Psoas muscle (tissue), 8 donors: ENCODE data around the gene MCCC2. TPM values are rescaled to one million over a fixed set of nuclear protein-coding genes. Genes with fewer than 3 reads are reported as not detected.

Experiments used
- ATAC-seq, 4 donors: fragments of 200-7000 bp; cut with Tn5 transposase; one replicate each; pipeline ENCODE4 v1.9.1; 2020; ENCODE audit warnings: moderate library complexity in 3 of 4, mild to moderate bottlenecking in 2 of 4
- DNase-seq, 2 donors: peaks; one replicate each; pipeline ENCODE4 v3.0.0-alpha.2; 2020
- H3K27ac ChIP-seq: fragments of 200-600 bp; one replicate; pipeline ENCODE4 v1.8.0; 2022
- H3K27me3 ChIP-seq, 3 donors: fragments of 200-600 bp in 1 of 3; one replicate each; pipeline versions ENCODE4 v1.6.1 to v1.8.0; 2013 to 2022; ENCODE audit warnings: low read length in 2 of 3, mild to moderate bottlenecking in 2 of 3, moderate library complexity in 1 of 3; ENCODE audit not compliant: insufficient read depth in 3 of 3
- H3K36me3 ChIP-seq, 2 donors: fragments of 200-600 bp in 1 of 2; one replicate each; pipeline versions ENCODE4 v1.6.1 to v1.8.0; 2013 to 2022; ENCODE audit warnings: low read depth in 1 of 2, mild to moderate bottlenecking in 1 of 2, moderate library complexity in 1 of 2; ENCODE audit not compliant: insufficient read depth in 1 of 2
- H3K4me1 ChIP-seq: fragments of 200-600 bp; one replicate; pipeline ENCODE4 v1.8.0; 2022
- H3K4me3 ChIP-seq: fragments of 200-600 bp; one replicate; pipeline ENCODE4 v1.8.0; 2022; ENCODE audit warnings: mild to moderate bottlenecking
- H3K9me3 ChIP-seq: fragments of 200-600 bp; one replicate; pipeline ENCODE4 v1.8.0; 2022
- WGBS, 3 donors: extraction: QIAGEN DNeasy Blood & Tissue Kit; methylation state at CpG; one replicate each; pipeline versions ENCODE4 v1.1.6 to v1.1.7; 2013; 5-methylcytosine and 5-hydroxymethylcytosine counted together
- intact Hi-C, 2 donors: fragments of 100-400 bp; cut with DNase I; formaldehyde crosslinking; loops; one replicate each; pipeline versions ENCODE4 v1.11.0 to v1.14.2; 2022
- polyA plus RNA-seq, 3 donors: library from polyadenylated mRNA; stranded (reverse); fragments of 200-250 nt; gene quantifications; one replicate each; pipeline ENCODE4 v1.2.3, GENCODE V29; 2013
- total RNA-seq, 4 donors: library from RNA; stranded (reverse); fragmentation: NEBNext Ultra II Directional in 2 of 4; extraction: Animal tissue kit (Norgen Biotek cat#: 25700) in 2 of 4; gene quantifications; one replicate each; pipeline versions ENCODE4 v1.2.1 to v1.2.4, GENCODE V29; 2021 to 2023
- TF ChIP-seq, protein P1 (sequence below): fragments of 200-600 bp; IDR thresholded peaks from one replicate; pipeline ENCODE4 v1.8.0; 2022; ENCODE audit warnings: antibody characterized with exemption
- donor health status: healthy with polysubstance abuse.
- donor health status: DM: no; HTN: no; CAD: no; lungs with moderate emphysema.
- donor health status: Bipolar disorder and iron deficiency.
- donor health status: healthy.
- donor health status: DM: yes; HTN: yes; CAD: no.
- donor health status: DM: no; HTN: no; CAD: no.
- donor health status: DM: no; HTN: no; CAD: no.
- donor health status: DM: yes; HTN: yes; CAD: no.

The MCCC2 gene
- total and polyA plus RNA-seq, 7 donors = 24.8 to 44.0 (median 39.0) TPM

DNA sequence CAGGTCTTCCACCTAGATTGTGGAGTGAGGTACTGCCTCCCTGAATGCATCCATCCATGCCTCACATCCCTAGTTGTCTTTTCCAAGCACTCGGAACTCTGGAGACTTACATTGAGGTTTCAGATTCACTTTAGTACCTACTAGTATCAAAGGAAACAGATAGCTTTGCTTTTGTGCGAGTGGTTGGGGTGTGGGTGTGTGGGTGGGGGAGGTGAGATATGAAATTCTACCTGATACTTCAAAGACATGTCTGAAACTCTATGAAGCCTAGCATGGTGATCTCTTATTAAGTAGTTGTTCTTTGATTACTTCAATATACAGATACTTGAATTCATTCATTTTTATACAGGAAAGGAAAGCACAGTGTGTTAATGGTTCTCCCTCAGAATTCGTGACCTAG lies 64.4 kb downstream of the MCCC2 start:
- TF ChIP-seq, protein P1, sequence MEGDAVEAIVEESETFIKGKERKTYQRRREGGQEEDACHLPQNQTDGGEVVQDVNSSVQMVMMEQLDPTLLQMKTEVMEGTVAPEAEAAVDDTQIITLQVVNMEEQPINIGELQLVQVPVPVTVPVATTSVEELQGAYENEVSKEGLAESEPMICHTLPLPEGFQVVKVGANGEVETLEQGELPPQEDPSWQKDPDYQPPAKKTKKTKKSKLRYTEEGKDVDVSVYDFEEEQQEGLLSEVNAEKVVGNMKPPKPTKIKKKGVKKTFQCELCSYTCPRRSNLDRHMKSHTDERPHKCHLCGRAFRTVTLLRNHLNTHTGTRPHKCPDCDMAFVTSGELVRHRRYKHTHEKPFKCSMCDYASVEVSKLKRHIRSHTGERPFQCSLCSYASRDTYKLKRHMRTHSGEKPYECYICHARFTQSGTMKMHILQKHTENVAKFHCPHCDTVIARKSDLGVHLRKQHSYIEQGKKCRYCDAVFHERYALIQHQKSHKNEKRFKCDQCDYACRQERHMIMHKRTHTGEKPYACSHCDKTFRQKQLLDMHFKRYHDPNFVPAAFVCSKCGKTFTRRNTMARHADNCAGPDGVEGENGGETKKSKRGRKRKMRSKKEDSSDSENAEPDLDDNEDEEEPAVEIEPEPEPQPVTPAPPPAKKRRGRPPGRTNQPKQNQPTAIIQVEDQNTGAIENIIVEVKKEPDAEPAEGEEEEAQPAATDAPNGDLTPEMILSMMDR = no peak

DNA sequence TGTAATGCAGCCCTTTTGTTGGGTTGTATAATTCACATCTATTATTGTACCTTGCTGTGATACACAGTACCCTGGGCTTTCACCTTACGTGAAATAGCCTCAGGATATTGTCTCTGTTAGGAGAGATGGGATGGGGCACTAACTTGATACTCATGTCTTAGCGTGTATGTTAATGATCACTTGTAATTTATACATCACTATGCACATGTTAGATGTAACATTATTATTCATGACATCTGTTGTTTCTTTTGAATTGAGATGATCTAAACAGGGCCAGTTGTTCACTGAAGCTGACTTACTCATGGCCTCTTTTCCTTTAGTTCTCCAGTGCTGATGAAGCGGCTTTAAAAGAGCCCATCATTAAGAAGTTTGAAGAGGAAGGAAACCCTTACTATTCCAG lies 65.2 kb downstream of the MCCC2 start:
- 64 to 94% (median 66%) methylated on average over 3 of the region's 3 CpGs for WGBS, 3 donors
- Histone ChIP-seq H3K4me1 (no peaks in the 10 kb centered on the region), H3K27ac (no peak overlapping the region), H3K4me3 (no peak overlapping the region), H3K36me3 (peaks cover 7 to 86% of the 10 kb centered on the region in 2 donors), H3K27me3 (no peaks in the 10 kb centered on the region), H3K9me3 (no peaks in the 10 kb centered on the region)
- intact Hi-C loops = no loop called here
- TF ChIP-seq, protein P1 = no peak
- DNase-seq (no peak), ATAC-seq (no peak)

More for the DNA sequence above, 64.4 kb downstream of the MCCC2 start:
- Histone ChIP-seq H3K9me3 (no peaks in the 10 kb centered on the region), H3K4me1 (no peaks in the 10 kb centered on the region), H3K4me3 (no peak overlapping the region), H3K36me3 (peaks cover 6 to 86% of the 10 kb centered on the region in 2 donors), H3K27me3 (no peaks in the 10 kb centered on the region), H3K27ac (no peak overlapping the region)
- 80 to 88% (median 85%) methylated on average over 3 of the region's 3 CpGs for WGBS, 3 donors
- ATAC-seq = no peak
- intact Hi-C loops = no loop called here
- no peak for DNase-seq

GRCh38 chr5:71652803-71653543 lies 65.8 kb downstream of the MCCC2 start:
- Histone ChIP-seq H3K27me3 (no peaks in the 10 kb centered on the region), H3K36me3 (peaks cover 7 to 86% of the 10 kb centered on the region in 2 donors), H3K4me1 (no peaks in the 10 kb centered on the region), H3K9me3 (no peaks in the 10 kb centered on the region), H3K4me3 (no peak overlapping the region), H3K27ac (no peak overlapping the region)
- intact Hi-C loops = no loop called here
- TF ChIP-seq, protein P1 = no peak
- DNase-seq (no peak), ATAC-seq (no peak)
- WGBS, 3 donors = 36 to 58% (median 49%) methylated on average over 9 of the region's 9 CpGs

- H3K4me1 ChIP-seq = no peaks in the 10 kb centered on the region
- H3K27ac ChIP-seq = no peak overlapping the region
- ATAC-seq (no peak), DNase-seq (no peak)
- H3K9me3 ChIP-seq = no peaks in the 10 kb centered on the region
- TF ChIP-seq, protein P1 = no peak
- intact Hi-C loops = no loop called here
- H3K4me3 ChIP-seq = no peak overlapping the region
- H3K27me3 ChIP-seq = no peaks in the 10 kb centered on the region
- 84 to 95% (median 89%) methylated on average over 3 of the region's 3 CpGs for WGBS, 3 donors
- peaks cover 3 to 30% of the 10 kb centered on the region in 2 donors for H3K36me3 ChIP-seq
Observed at GRCh38 chr5:71658916-71659662, 71.9 kb downstream of the MCCC2 start.
